ENCODE data around the gene PLEKHA5. TPM values are rescaled to one million over a fixed set of nuclear protein-coding genes. Genes with fewer than 3 reads are reported as not detected.

PLEKHA5 gene
- total RNA-seq, 2 experiments from 2014 or later, result 2.1 to 3.2 TPM

DNA sequence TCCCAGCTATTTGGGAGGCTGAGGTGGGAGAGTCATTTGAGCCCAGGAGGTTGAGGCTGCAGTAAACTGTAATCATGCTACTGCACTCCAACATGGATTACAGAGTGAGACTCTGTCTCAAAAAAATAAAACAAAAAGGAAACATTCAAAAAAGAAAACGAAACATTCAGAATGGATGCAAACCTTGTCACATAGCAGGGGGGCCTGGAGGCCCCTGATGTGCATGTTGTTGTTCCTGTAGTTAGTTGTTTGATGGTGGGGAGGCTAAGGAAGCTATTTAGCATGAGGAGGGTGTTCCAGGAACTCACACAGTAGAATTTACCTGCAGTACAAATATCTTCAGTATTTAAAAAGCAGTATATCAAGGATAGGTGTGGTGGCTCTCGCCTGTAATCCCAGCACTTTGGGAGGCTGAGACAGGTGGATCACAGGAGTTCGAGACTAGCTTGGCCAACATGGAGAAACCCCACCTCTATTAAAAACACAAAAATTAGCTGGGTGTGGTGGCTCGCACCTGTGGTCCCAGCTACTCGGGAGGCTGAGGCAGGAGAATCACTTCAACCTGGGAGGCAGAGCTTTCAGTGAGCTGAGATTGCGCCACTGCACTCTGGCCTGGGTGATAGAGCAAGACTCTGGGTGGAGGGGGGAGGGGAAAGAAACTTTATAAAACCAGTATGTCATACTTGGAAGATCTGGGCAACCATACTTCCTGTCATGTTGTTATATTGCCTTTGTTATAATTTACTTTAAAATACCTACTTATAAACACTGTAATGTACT, 292.2 kb downstream of the PLEKHA5 start:
- Mint-ChIP-seq H3K36me3 (ENCODE audit: low read depth) (no peaks in the 10 kb centered on the region), H3K27me3 (no peaks in the 10 kb centered on the region), H3K27ac (peak overlapping the region; percentile 75), H3K9me3 (no peaks in the 10 kb centered on the region), H3K4me3 (no peak overlapping the region), H3K4me1 (ENCODE audit: low read depth) (peaks cover 9% of the 10 kb centered on the region)
- intact Hi-C loops (cut with micrococcal nuclease), result no loop called here
- peak; percentile 58 for ATAC-seq
- DNase-seq, result no peak
- POLR2A ChIA-PET, result interaction anchor here (1.6 kb wide), 1 partner anchor 19 kb away, joined by 4 read pairs; no protein-coding TSS in a partner anchor
- CTCF ChIA-PET, result interaction anchor here (1.0 kb wide), 1 partner anchor 144 kb away, joined by 3 read pairs; no protein-coding TSS in a partner anchor
- TF ChIP-seq, protein P1, sequence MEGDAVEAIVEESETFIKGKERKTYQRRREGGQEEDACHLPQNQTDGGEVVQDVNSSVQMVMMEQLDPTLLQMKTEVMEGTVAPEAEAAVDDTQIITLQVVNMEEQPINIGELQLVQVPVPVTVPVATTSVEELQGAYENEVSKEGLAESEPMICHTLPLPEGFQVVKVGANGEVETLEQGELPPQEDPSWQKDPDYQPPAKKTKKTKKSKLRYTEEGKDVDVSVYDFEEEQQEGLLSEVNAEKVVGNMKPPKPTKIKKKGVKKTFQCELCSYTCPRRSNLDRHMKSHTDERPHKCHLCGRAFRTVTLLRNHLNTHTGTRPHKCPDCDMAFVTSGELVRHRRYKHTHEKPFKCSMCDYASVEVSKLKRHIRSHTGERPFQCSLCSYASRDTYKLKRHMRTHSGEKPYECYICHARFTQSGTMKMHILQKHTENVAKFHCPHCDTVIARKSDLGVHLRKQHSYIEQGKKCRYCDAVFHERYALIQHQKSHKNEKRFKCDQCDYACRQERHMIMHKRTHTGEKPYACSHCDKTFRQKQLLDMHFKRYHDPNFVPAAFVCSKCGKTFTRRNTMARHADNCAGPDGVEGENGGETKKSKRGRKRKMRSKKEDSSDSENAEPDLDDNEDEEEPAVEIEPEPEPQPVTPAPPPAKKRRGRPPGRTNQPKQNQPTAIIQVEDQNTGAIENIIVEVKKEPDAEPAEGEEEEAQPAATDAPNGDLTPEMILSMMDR (IDR thresholded peaks at IDR 0.05), result no peak

DNA sequence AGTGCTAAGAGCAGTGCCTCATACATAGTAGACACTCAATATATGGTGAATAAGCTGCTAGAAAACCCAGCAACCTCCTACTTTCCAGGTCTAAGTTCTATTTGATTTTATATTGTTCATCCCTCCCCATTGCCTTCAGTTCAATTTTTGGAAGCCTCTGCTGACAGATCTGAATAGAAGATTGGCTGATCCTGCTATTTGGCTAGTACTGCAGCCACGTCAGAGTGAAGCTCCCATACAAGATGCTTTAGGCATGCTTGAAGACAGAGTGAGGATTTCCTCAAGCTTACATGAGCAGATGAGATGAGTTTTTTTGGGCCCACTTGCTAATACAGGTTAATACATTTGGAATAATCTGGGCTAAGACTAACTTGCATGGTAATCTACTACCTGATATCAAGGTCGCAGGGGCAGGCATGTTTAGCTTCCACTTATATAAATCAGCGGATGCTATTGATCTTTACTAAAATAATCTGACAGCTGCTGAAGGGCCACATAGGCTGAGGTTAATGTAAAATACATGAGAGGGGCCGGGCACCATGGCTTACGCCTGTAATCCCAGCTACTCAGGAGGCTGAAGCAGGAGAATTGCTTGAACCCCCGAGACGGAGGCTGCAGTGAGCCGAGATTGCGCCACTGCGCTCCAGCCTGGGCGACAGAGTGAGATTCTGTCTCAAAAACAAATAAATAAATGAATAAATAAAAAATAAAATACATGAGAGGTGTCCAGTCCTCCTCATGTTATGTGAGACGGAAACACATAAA, 293.8 kb downstream of the PLEKHA5 start:
- ATAC-seq, result no peak
- Mint-ChIP-seq H3K9me3 (peaks cover 3% of the 10 kb centered on the region), H3K27me3 (no peaks in the 10 kb centered on the region), H3K4me3 (no peak overlapping the region), H3K36me3 (ENCODE audit: low read depth) (peaks cover 3% of the 10 kb centered on the region), H3K27ac (no peak overlapping the region), H3K4me1 (ENCODE audit: low read depth) (peaks cover 11% of the 10 kb centered on the region)
- intact Hi-C loops (cut with micrococcal nuclease), result no loop called here
- CTCF ChIA-PET, result no interaction called here
- POLR2A ChIA-PET, result interaction anchor here (1.6 kb wide), 1 partner anchor 17 kb away, joined by 4 read pairs; no protein-coding TSS in a partner anchor
- no peak for DNase-seq
- TF ChIP-seq, protein P1 (IDR thresholded peaks at IDR 0.05), result no peak

Data from activated CD8-positive, alpha-beta T cell treated with anti-CD3 and anti-CD28 coated beads for 36 hours (primary cell).